ENCODE results near the gene SSBP4. TPM values are rescaled to one million over a fixed set of nuclear protein-coding genes. Genes with fewer than 3 reads are reported as not detected.
A peak's percentile ranks its signal among the peaks of the same experiment; 100 is the strongest.

The SSBP4 gene
- total RNA-seq, 1 experiment from 2014 or later, result 97.5 TPM

DNA sequence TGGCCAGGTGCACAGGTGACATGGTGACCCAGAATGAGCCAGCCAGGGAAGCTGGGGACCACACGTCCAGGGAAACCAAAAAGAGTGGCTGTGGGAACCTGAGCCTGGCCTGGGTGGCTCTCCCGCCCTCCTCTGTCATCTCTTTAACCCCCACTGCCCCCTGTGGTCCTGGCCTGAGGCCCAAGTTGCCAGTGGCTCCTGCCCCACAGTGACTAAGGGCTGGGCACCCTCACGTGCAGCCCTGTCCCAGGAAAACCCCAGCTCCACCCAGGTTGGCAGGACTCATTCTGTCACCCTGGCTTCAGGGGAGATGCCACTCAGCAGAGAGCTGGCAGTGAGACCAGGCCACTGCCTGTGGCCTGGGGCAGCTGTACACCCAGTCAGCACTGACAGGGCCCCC is 49.3 kb downstream of the SSBP4 start:
- CTCF ChIA-PET, result interaction anchor here (0.6 kb wide), 1 partner anchor 17 kb away, joined by 3 read pairs; no protein-coding TSS in a partner anchor
- no TSS peak for BruUV-seq (replicated peaks)
- Histone ChIP-seq H3K9me3 (ENCODE audit: low read length) (no peaks in the 10 kb centered on the region), H3K4me2 (ENCODE audit: low read length) (no peak overlapping the region), H3K79me2 (ENCODE audit: low read length) (peaks cover 16% of the 10 kb centered on the region; the same call in 1 of the 2 replicates), H3K4me3 (ENCODE audit: low read length) (no peak overlapping the region), H2AFZ (ENCODE audit: low read length) (no peak overlapping the region), H3K4me1 (ENCODE audit: insufficient read depth, low read length) (peaks cover 22% of the 10 kb centered on the region), H3F3A (ENCODE audit: low read length, unreplicated experiment) (no peaks in the 10 kb centered on the region), H4K20me1 (ENCODE audit: low read length) (no peaks in the 10 kb centered on the region), H3K36me3 (ENCODE audit: low read depth, low read length) (no peaks in the 10 kb centered on the region), H3K27ac (ENCODE audit: low read length) (no peak overlapping the region), H3K9me2 (replicated peaks; ENCODE audit: low read length) (no peaks in the 10 kb centered on the region), H3K27me3 (ENCODE audit: low read length) (no peaks in the 10 kb centered on the region), H3K9ac (ENCODE audit: low read length) (no peak overlapping the region)
- POLR2A ChIA-PET (ENCODE audit: unreplicated experiment), result interaction anchor here (0.5 to 0.6 kb wide), 2 partner anchors 51 to 632 kb away, joined by 3 read pairs; no protein-coding TSS in a partner anchor
- TF ChIP-seq, protein P1, sequence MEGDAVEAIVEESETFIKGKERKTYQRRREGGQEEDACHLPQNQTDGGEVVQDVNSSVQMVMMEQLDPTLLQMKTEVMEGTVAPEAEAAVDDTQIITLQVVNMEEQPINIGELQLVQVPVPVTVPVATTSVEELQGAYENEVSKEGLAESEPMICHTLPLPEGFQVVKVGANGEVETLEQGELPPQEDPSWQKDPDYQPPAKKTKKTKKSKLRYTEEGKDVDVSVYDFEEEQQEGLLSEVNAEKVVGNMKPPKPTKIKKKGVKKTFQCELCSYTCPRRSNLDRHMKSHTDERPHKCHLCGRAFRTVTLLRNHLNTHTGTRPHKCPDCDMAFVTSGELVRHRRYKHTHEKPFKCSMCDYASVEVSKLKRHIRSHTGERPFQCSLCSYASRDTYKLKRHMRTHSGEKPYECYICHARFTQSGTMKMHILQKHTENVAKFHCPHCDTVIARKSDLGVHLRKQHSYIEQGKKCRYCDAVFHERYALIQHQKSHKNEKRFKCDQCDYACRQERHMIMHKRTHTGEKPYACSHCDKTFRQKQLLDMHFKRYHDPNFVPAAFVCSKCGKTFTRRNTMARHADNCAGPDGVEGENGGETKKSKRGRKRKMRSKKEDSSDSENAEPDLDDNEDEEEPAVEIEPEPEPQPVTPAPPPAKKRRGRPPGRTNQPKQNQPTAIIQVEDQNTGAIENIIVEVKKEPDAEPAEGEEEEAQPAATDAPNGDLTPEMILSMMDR (conservative IDR thresholded peaks at IDR 0.05; ENCODE audit: low read depth, low read length), result no peak
- TF ChIP-seq EZH2 (IDR thresholded peaks at IDR 0.05; ENCODE audit: low read length, unreplicated experiment) (no peak), EZH2phosphoT487 (IDR thresholded peaks at IDR 0.05; ENCODE audit: borderline replicate concordance, low read length) (no peak)
- intact Hi-C loops (cut with micrococcal nuclease), result no loop called here
- ATAC-seq (no peak; the same call in 1 of the 2 replicates), DNase-seq (peak; percentile 46)

DNA sequence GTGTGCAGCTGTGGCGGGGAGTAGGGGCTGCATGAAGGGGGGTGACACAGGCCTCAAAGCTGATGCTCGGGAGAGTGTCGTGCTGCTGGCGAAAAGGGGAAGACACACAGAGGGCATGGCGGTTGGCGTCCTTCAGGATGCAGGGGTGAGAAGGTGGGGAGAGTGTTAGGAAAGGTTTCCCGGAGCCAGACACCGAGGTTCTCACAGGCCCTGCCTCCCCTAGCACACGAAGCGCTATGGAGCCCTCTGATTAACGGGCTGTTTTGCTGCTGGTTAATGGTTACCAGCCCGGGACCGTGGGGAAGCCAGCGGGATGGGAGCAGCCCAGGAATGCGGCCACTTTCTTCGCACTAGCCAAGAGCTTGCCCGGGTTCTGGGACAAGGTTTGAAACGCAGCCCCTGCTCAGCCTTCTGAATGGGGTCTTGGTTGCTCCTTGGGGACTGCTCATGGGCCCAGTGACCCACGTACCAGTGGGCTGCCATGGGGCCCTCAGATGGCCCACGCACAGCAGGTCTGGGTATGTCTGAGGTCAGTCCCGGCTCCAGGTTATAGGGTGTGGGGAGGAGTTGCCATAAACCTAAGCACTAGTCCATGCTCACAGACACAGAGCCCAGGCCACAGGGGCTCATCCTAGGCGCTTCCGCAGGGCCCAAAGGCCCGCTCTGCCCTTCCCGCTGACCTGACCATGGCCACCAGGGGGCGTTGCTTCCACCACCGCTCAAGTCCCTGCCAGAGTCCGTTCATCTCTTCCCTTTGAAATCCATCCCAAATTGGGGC is 50.1 kb downstream of the SSBP4 start:
- peak; percentile 39 for ATAC-seq
- ChIA-PET POLR2A (ENCODE audit: unreplicated experiment) (interaction anchor here (0.6 kb wide), 2 partner anchors 51 to 631 kb away, joined by 3 read pairs; no protein-coding TSS in a partner anchor), CTCF (interaction anchor here (0.6 kb wide), 1 partner anchor 18 kb away, joined by 3 read pairs; no protein-coding TSS in a partner anchor)
- H3K27me3 ChIP-seq (ENCODE audit: low read length), result no peaks in the 10 kb centered on the region
- intact Hi-C loops (cut with micrococcal nuclease), result no loop called here
- H2AFZ ChIP-seq (ENCODE audit: low read length), result no peak overlapping the region
- H3K36me3 ChIP-seq (ENCODE audit: low read depth, low read length), result no peaks in the 10 kb centered on the region
- no peaks in the 10 kb centered on the region for H3K9me3 ChIP-seq (ENCODE audit: low read length)
- peaks cover 20% of the 10 kb centered on the region for H3K4me1 ChIP-seq (ENCODE audit: insufficient read depth, low read length)
- TF ChIP-seq, protein P1 (conservative IDR thresholded peaks at IDR 0.05; ENCODE audit: low read depth, low read length), result peak; percentile 87
- TF ChIP-seq EZH2phosphoT487 (IDR thresholded peaks at IDR 0.05; ENCODE audit: borderline replicate concordance, low read length), result no peak
- TF ChIP-seq EZH2 (IDR thresholded peaks at IDR 0.05; ENCODE audit: low read length, unreplicated experiment), result no peak
- H4K20me1 ChIP-seq (ENCODE audit: low read length), result peaks cover 4% of the 10 kb centered on the region; the same call in 1 of the 2 replicates
- H3K4me3 ChIP-seq (ENCODE audit: low read length), result no peak overlapping the region
- DNase-seq, result peak; percentile 56
- no peaks in the 10 kb centered on the region for H3F3A ChIP-seq (ENCODE audit: low read length, unreplicated experiment)
- no peaks in the 10 kb centered on the region for H3K9me2 ChIP-seq (replicated peaks; ENCODE audit: low read length)
- H3K9ac ChIP-seq (ENCODE audit: low read length), result no peak overlapping the region
- H3K79me2 ChIP-seq (ENCODE audit: low read length), result peaks cover 24% of the 10 kb centered on the region
- no TSS peak for BruUV-seq (replicated peaks)
- H3K27ac ChIP-seq (ENCODE audit: low read length), result no peak overlapping the region
- H3K4me2 ChIP-seq (ENCODE audit: low read length), result no peak overlapping the region

DNA sequence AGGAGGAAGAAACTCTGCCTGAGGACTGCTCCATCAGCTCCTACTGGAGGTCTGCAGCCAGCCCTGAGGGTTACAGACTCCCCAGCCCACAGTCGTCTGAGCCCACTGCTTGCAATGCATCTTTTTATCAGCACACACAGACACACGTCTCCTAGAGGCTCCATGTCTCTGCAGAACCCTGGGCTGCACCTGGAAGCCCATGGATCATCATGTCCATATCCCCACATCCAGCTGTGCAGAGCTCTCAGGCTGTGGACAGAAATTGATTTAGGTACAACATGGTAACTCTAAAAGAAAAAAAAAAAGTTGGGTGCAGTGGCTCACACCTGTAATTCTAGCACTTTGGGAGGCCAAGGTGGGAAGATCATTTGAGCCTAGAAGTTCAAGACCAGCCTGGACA is 51.6 kb downstream of the SSBP4 start:
- H4K20me1 ChIP-seq (ENCODE audit: low read length), result peaks cover 12% of the 10 kb centered on the region; the same call in 1 of the 2 replicates
- H3K4me1 ChIP-seq (ENCODE audit: insufficient read depth, low read length), result peaks cover 9% of the 10 kb centered on the region
- BruUV-seq (replicated peaks), result no TSS peak
- no peaks in the 10 kb centered on the region for H3K9me3 ChIP-seq (ENCODE audit: low read length)
- TF ChIP-seq EZH2phosphoT487 (IDR thresholded peaks at IDR 0.05; ENCODE audit: borderline replicate concordance, low read length) (no peak), EZH2 (IDR thresholded peaks at IDR 0.05; ENCODE audit: low read length, unreplicated experiment) (no peak)
- TF ChIP-seq, protein P1 (conservative IDR thresholded peaks at IDR 0.05; ENCODE audit: low read depth, low read length), result no peak
- H3K27me3 ChIP-seq (ENCODE audit: low read length), result no peaks in the 10 kb centered on the region
- peaks cover 39% of the 10 kb centered on the region for H3K79me2 ChIP-seq (ENCODE audit: low read length)
- DNase-seq (no peak), ATAC-seq (no peak)
- H3K27ac ChIP-seq (ENCODE audit: low read length), result no peak overlapping the region
- H2AFZ ChIP-seq (ENCODE audit: low read length), result no peak overlapping the region
- no peaks in the 10 kb centered on the region for H3K9me2 ChIP-seq (replicated peaks; ENCODE audit: low read length)
- H3F3A ChIP-seq (ENCODE audit: low read length, unreplicated experiment), result no peaks in the 10 kb centered on the region
- intact Hi-C loops (cut with micrococcal nuclease), result no loop called here
- ChIA-PET CTCF (interaction anchor here (1.0 kb wide), 1 partner anchor 56 kb away, joined by 3 read pairs; no protein-coding TSS in a partner anchor), POLR2A (ENCODE audit: unreplicated experiment) (no interaction called here)
- H3K4me3 ChIP-seq (ENCODE audit: low read length), result no peak overlapping the region
- no peak overlapping the region for H3K9ac ChIP-seq (ENCODE audit: low read length)
- H3K36me3 ChIP-seq (ENCODE audit: low read depth, low read length), result no peaks in the 10 kb centered on the region
- H3K4me2 ChIP-seq (ENCODE audit: low read length), result no peak overlapping the region

Data from PC-3 (cell line).